ENCODE results near the gene BCL7C. TPM values are rescaled to one million over a fixed set of nuclear protein-coding genes. Genes with fewer than 3 reads are reported as not detected.
"Not testable (repeated sequence)": the region's sequence is repeated elsewhere in the genome, so short reads cannot be mapped to it uniquely, and the experiment has no call there.

BCL7C gene
- total and polyA plus RNA-seq, 2 of the 13 experiments (the other 11 are each of a cell fraction or from before 2014, with no cell fraction given) = 17.7 to 33.8 TPM

DNA sequence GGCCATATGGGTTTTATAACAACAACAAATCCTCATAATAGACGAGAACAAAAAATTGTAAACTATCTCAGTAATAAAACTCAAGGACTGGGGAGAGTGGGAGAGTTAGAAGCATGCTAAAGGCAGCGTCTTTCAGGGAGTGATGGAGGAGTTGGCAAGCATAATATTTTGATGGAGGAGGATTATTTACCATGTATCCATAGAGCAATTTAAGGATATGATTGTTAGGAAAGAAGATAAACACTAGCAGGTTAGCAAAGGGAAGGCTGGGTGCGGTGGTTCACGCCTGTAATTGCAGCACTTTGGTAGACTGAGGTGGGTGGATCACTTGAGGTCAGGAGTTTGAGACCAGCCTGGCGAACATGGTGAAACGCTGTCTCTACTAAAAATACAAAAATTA is 27.8 kb downstream of the BCL7C start:
- no peak for DNase-seq (ENCODE audit: low spot score)
- 87% methylated on average over 6 of the region's 6 CpGs for WGBS (ENCODE audit: low lambda C conversion rate)
- BruUV-seq (replicated peaks) = no TSS peak
- no peaks in the 10 kb centered on the region for H3K79me2 ChIP-seq (ENCODE audit: insufficient read depth, low read length)
- in situ Hi-C loops (cut with HindIII; ENCODE audit: extremely low pct_ligation_motif_present, low pct_unique_long_range_greater_than_20kb) (no loop called here), intact Hi-C loops (cut with micrococcal nuclease; ENCODE audit: unreplicated experiment) (no loop called here)
- no peak for ATAC-seq
- POLR2A ChIA-PET = interaction anchor here (0.7 kb wide), 1 partner anchor 59 kb away, joined by 3 read pairs; no protein-coding TSS in a partner anchor
- no peak overlapping the region for H3K4me3 ChIP-seq (replicated peaks in 1 of 3; ENCODE audit: insufficient read depth in 1 of 3, low read depth in 2 of 3, low read length in 3 of 3)
- H3K36me3 ChIP-seq (replicated peaks in 1 of 2; ENCODE audit: control insufficient read depth in 1 of 2, insufficient read depth in 2 of 2, low read length in 2 of 2) = no peaks in the 10 kb centered on the region
- no peak for FAIRE-seq
- no peak overlapping the region for H3K9ac ChIP-seq (ENCODE audit: insufficient read depth, low read depth, low read length)
- H2AFZ ChIP-seq (ENCODE audit: low read length) = no peak overlapping the region
- TF ChIP-seq ZNF326 (CRISPR knock-in tag; IDR thresholded peaks at IDR 0.05; ENCODE audit: borderline replicate concordance) = no peak
- TF ChIP-seq ZNF737 (CRISPR knock-in tag; IDR thresholded peaks at IDR 0.05; ENCODE audit: borderline replicate concordance) = no peak
- TF ChIP-seq REXO4 (CRISPR knock-in tag; IDR thresholded peaks at IDR 0.05; ENCODE audit: borderline replicate concordance) = no peak
- no peak for TF ChIP-seq ZNF44 (CRISPR knock-in tag; IDR thresholded peaks at IDR 0.05)
- TF ChIP-seq ZNF263 (CRISPR knock-in tag; IDR thresholded peaks at IDR 0.05) = no peak
- no peak for TF ChIP-seq SMARCC2 (IDR thresholded peaks at IDR 0.05)
- TF ChIP-seq MEIS1 (CRISPR knock-in tag; IDR thresholded peaks at IDR 0.05; ENCODE audit: borderline replicate concordance) = no peak
- TF ChIP-seq CREM (IDR thresholded peaks at IDR 0.05) = no peak
- no peak for TF ChIP-seq CREM (CRISPR knock-in tag; IDR thresholded peaks at IDR 0.05)
- no peak for TF ChIP-seq NR2F2 (IDR thresholded peaks at IDR 0.05; ENCODE audit: borderline replicate concordance, low read depth)
- no peak for TF ChIP-seq SIX1 (CRISPR knock-in tag; IDR thresholded peaks at IDR 0.05; ENCODE audit: borderline replicate concordance)
- no peak for TF ChIP-seq ZNF616 (CRISPR knock-in tag; IDR thresholded peaks at IDR 0.05; ENCODE audit: low read depth)
- no peak for TF ChIP-seq ZNF12 (CRISPR knock-in tag; IDR thresholded peaks at IDR 0.05)
- TF ChIP-seq, protein P1, sequence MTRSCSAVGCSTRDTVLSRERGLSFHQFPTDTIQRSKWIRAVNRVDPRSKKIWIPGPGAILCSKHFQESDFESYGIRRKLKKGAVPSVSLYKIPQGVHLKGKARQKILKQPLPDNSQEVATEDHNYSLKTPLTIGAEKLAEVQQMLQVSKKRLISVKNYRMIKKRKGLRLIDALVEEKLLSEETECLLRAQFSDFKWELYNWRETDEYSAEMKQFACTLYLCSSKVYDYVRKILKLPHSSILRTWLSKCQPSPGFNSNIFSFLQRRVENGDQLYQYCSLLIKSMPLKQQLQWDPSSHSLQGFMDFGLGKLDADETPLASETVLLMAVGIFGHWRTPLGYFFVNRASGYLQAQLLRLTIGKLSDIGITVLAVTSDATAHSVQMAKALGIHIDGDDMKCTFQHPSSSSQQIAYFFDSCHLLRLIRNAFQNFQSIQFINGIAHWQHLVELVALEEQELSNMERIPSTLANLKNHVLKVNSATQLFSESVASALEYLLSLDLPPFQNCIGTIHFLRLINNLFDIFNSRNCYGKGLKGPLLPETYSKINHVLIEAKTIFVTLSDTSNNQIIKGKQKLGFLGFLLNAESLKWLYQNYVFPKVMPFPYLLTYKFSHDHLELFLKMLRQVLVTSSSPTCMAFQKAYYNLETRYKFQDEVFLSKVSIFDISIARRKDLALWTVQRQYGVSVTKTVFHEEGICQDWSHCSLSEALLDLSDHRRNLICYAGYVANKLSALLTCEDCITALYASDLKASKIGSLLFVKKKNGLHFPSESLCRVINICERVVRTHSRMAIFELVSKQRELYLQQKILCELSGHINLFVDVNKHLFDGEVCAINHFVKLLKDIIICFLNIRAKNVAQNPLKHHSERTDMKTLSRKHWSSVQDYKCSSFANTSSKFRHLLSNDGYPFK (CRISPR knock-in tag; IDR thresholded peaks at IDR 0.05; ENCODE audit: borderline replicate concordance) = no peak
- H3K27ac ChIP-seq (ENCODE audit: extremely low read length, insufficient read depth, low read length) = no peak overlapping the region
- H3K4me2 ChIP-seq (ENCODE audit: low read depth, low read length) = no peak overlapping the region
- no peaks in the 10 kb centered on the region for H3K4me1 ChIP-seq (ENCODE audit: insufficient read depth, low read length)
- CTCF ChIA-PET (ENCODE audit: low intra/inter-chr PET ratio, low total read pairs) = no interaction called here
- no peaks in the 10 kb centered on the region for H3K27me3 ChIP-seq (ENCODE audit: control insufficient read depth in 1 of 2, insufficient read depth in 2 of 2, low read length in 2 of 2)
- no peaks in the 10 kb centered on the region for H4K20me1 ChIP-seq (ENCODE audit: insufficient read depth, low read length)
- H3K9me3 ChIP-seq (ENCODE audit: low read length) = no peaks in the 10 kb centered on the region

DNA sequence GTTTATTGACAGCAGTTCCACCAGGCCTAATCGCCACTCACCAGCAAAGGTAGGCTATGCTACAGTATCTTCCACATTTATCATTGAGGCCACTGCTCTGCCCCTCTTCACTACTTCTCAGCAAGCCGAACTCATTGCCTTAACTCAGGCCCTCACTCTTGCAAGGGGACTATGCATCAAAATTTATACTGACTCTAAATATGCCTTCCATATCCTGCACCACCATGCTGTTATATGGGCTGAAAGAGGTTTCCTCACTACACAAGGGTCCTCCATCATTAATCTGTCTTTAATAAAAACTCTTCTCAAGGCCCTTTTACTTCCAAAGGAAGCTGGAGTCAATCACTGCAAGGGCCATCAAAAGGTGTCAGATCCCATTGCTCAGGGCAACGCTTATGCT is 30.7 kb downstream of the BCL7C start:
- H3K4me2 ChIP-seq (ENCODE audit: low read depth, low read length); H3K9me3 ChIP-seq (ENCODE audit: low read length); intact Hi-C loops (cut with micrococcal nuclease; ENCODE audit: unreplicated experiment); H3K9ac ChIP-seq (ENCODE audit: insufficient read depth, low read depth, low read length); H3K4me3 ChIP-seq (replicated peaks in 1 of 3; ENCODE audit: insufficient read depth in 1 of 3, low read depth in 2 of 3, low read length in 3 of 3); FAIRE-seq; H3K27ac ChIP-seq (ENCODE audit: extremely low read length, insufficient read depth, low read length); H3K79me2 ChIP-seq (ENCODE audit: insufficient read depth, low read length); DNase-seq (ENCODE audit: low spot score); H2AFZ ChIP-seq (ENCODE audit: low read length); CTCF ChIA-PET (ENCODE audit: low intra/inter-chr PET ratio, low total read pairs); H4K20me1 ChIP-seq (ENCODE audit: insufficient read depth, low read length); ATAC-seq; in situ Hi-C loops (cut with HindIII; ENCODE audit: extremely low pct_ligation_motif_present, low pct_unique_long_range_greater_than_20kb); H3K36me3 ChIP-seq (replicated peaks in 1 of 2; ENCODE audit: control insufficient read depth in 1 of 2, insufficient read depth in 2 of 2, low read length in 2 of 2); H3K27me3 ChIP-seq (ENCODE audit: control insufficient read depth in 1 of 2, insufficient read depth in 2 of 2, low read length in 2 of 2); BruUV-seq (replicated peaks): not testable (repeated sequence)
- peaks cover 12% of the 10 kb centered on the region for H3K4me1 ChIP-seq (ENCODE audit: insufficient read depth, low read length)
- 87% methylated on average over 3 of the region's 3 CpGs for WGBS (ENCODE audit: low lambda C conversion rate)
- POLR2A ChIA-PET = interaction anchor here (1.3 kb wide), 1 partner anchor 12 kb away, joined by 5 read pairs; no protein-coding TSS in a partner anchor

Data from HepG2 (cell line).